HUES64 (cell line): ENCODE measurements around the gene SIX3.

Experiments used
- H3K27ac ChIP-seq: 2 replicates; pipeline ENCODE4 v1.7.0; 2013; ENCODE audit warnings: low read depth, low read length, inconsistent platforms
- H3K27me3 ChIP-seq: 2 replicates; pipeline ENCODE4 v1.6.1; 2013; ENCODE audit warnings: mild to moderate bottlenecking, low read length; ENCODE audit not compliant: insufficient read depth
- H3K36me3 ChIP-seq: 2 replicates; pipeline ENCODE4 v1.6.1; 2013; ENCODE audit warnings: mild to moderate bottlenecking, low read length; ENCODE audit not compliant: insufficient read depth
- H3K4me1 ChIP-seq: 2 replicates; pipeline ENCODE4 v1.6.1; 2013; ENCODE audit warnings: mild to moderate bottlenecking, low read length, moderate library complexity; ENCODE audit not compliant: insufficient read depth
- H3K4me3 ChIP-seq: 2 replicates; pipeline ENCODE4 v1.5.1; 2013; ENCODE audit warnings: mild to moderate bottlenecking, low read length, moderate library complexity
- H3K9ac ChIP-seq: 2 replicates; pipeline ENCODE4 v1.6.1; 2013; ENCODE audit warnings: mild to moderate bottlenecking, low read depth, low read length
- H3K9me3 ChIP-seq: 2 replicates; pipeline ENCODE4 v1.6.1; 2013; ENCODE audit warnings: low read depth, low read length; ENCODE audit not compliant: insufficient read depth
- WGBS: fragments of 150-250, 120-280 bp; methylation state at CpG from one replicate; pipeline ENCODE4 v1.1.7; 2013; ENCODE audit warnings: missing lambda C conversion rate; 5-methylcytosine and 5-hydroxymethylcytosine counted together

Gene SIX3

DNA sequence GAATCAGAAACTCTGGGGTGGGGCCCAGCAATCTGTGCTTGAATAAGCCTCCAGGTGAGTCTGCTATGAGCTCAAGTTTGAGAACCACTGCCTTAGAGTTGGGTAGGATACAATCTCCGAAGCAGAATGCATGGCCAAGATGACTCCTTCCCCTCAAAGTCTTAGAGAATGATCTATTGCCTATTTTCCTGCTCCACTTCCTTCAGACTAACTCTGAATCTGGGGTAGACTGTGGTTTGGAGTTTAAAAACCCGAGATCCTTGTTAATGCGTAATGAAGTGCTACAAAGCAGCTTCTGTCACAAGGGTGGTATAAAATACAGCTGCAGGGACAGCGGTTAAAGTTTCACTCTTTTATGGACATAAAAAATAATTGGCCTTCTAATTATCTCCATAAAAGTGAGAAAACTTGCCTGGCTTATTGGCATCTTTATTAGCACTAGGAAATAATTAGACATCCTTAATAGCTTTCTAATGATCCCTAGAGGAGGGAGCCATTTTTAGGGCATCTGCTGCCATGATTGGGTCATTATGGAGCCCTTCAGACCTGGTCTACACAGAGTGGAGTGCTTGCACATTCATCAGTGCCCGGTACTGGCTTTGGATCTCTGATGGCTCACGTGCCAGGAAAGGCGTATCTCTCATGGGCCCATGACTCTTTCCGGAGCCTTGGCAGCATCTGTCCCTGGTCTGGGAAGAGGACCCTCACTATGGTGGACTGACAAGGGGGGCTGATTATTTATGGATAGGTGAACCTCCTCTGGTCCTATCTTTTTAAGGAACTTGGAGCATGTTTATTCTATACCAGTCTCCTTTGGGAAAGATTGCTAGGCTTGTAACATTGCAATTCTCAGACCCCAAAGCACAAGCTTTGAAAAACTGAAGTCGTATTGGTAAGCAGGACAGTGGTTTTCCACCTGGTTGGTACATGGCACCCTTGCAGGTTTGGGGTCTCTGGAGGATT is 39.5 kb downstream of the SIX3 start:
- H3K36me3 ChIP-seq = no peaks in the 10 kb centered on the region
- H3K9me3 ChIP-seq = no peaks in the 10 kb centered on the region
- no peak overlapping the region for H3K4me3 ChIP-seq
- WGBS = 72% methylated on average over 9 of the region's 9 CpGs
- H3K27ac ChIP-seq = no peak overlapping the region
- no peaks in the 10 kb centered on the region for H3K27me3 ChIP-seq
- H3K4me1 ChIP-seq = peaks cover 13% of the 10 kb centered on the region; the same call in 1 of the 2 replicates
- no peak overlapping the region for H3K9ac ChIP-seq

DNA sequence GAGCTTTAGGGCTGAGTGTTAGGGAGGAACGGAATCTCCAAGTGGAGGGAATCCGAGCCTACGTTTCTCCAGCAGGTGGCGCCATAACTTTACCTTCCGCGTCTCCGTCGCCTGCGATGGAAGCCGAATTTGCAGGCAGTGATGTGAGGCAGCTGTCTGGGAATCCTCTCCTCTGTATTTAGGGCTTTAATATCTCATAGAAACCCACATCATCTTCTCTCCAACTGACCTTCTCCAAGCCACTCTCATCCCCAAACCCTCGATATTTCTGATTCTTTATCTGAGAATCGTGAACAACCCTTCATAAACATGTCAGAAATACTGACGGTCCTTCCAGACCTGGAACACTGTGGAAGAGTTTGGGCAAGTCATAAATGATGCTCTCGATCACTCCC is 40.2 kb downstream of the SIX3 start:
- no peaks in the 10 kb centered on the region for H3K27me3 ChIP-seq
- H3K4me1 ChIP-seq = peaks cover 10% of the 10 kb centered on the region; the same call in 1 of the 2 replicates
- H3K9ac ChIP-seq = no peak overlapping the region
- H3K9me3 ChIP-seq = no peaks in the 10 kb centered on the region
- 17% methylated on average over 14 of the region's 14 CpGs for WGBS
- H3K4me3 ChIP-seq = no peak overlapping the region
- no peak overlapping the region for H3K27ac ChIP-seq
- no peaks in the 10 kb centered on the region for H3K36me3 ChIP-seq

DNA sequence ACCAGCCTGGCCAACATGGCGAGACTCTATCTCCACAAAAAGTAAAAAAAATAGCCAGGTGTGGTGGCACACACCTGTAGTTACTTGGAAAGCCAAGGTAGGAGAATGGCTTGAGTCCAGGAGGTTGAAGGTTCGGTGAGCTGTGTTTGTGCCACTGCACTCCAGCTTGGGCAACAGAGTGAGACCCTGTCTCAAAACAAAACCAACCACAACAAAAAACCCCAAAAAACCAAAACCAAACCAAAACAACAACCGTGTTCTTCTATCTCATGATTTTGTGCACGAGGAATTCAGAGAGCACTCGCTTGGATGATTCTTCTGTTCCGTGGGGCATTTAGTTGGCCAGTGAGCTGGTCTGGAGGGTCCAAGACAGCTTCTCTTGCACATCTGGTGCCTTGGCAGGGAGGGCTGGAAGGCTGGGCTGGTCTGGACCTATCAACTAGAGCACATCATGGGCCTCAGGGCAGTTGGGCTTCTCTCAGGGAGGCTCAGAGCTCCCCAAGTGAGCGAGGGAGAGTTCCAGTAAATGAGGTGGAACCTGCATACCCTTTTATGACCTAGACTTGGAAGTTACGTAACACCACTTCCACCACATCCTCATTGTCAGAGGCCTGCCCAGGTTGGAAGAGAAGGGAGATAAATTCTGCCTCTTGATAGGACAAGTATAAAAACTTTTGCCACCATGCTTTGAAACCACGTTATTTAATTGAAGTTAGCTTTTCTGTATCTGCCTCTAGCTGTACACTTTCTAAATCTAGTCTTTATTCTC is 42.5 kb downstream of the SIX3 start:
- 92% methylated on average over 8 of the region's 9 CpGs for WGBS
- no peak overlapping the region for H3K9ac ChIP-seq

DNA sequence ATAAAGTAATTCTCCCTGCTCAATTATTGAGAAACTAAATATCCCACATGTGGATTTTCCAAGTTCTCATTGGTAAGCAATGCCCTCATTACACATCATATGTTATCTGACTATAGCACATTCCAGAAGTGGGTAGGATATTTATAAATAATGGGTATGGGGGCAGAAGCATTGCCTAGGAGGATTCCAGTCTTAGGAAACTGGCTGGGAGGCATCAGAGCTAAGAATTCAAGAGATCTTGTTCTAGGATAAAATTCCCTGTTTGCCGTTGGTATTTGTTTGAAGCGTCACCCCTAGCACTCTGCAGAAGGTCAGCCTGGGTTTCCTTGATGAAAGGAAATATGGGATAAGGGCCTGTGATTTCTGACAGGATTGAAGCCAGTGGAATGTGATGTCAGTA is 47.7 kb downstream of the SIX3 start:
- WGBS = 97% methylated on average over 2 of the region's 2 CpGs

More for the DNA sequence above, 42.5 kb downstream of the SIX3 start:
- no peak overlapping the region for H3K27ac ChIP-seq
- H3K27me3 ChIP-seq = no peaks in the 10 kb centered on the region
- peaks cover 10% of the 10 kb centered on the region; the same call in 1 of the 2 replicates for H3K4me1 ChIP-seq
- H3K4me3 ChIP-seq = no peak overlapping the region
- peaks cover 3% of the 10 kb centered on the region; the same call in 1 of the 2 replicates for H3K9me3 ChIP-seq
- no peaks in the 10 kb centered on the region for H3K36me3 ChIP-seq

DNA sequence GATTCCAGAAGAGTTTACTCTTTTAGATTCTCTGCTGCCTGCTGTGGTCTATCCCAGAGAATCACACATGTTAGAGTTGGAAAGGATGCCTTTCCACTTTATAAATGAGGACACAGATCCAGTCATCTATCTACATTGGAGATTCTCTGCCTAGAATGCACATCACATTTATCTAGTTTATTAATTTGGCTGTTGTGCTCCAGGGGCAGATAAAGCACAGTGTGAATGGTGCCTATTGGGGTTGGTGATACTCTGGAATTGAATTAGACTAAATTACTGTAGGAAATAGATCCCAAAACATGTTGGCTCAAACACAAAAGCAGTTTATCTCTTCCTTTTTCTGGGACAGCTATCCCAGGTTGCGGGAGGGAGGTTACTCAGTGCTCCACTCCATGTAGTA is 52.9 kb downstream of the SIX3 start:
- Histone ChIP-seq H3K9me3 (no peaks in the 10 kb centered on the region; the same call in 1 of the 2 replicates), H3K4me3 (no peak overlapping the region), H3K27me3 (peaks cover 62% of the 10 kb centered on the region), H3K27ac (no peak overlapping the region), H3K36me3 (no peaks in the 10 kb centered on the region), H3K9ac (no peak overlapping the region), H3K4me1 (no peaks in the 10 kb centered on the region)
- WGBS = 100% methylated on average over 1 of the region's 1 CpG

More for the DNA sequence above, 47.7 kb downstream of the SIX3 start:
- Histone ChIP-seq H3K9ac (no peak overlapping the region), H3K27me3 (peaks cover 10% of the 10 kb centered on the region), H3K36me3 (no peaks in the 10 kb centered on the region), H3K9me3 (peaks cover 3% of the 10 kb centered on the region; the same call in 1 of the 2 replicates), H3K4me3 (no peak overlapping the region), H3K4me1 (no peaks in the 10 kb centered on the region), H3K27ac (no peak overlapping the region)
